Keratinocyte (primary cell): ENCODE data around the gene TPCN2.

Source experiments
- CTCF ChIP-seq, 3 experiments: IDR thresholded peaks in 1 of 3; conservative IDR thresholded peaks in 1 of 3; optimal IDR thresholded peaks in 1 of 3; 2 replicates in 2 of 3; 3 replicates in 1 of 3; pipeline versions ENCODE3 to v1.5.1; 2011; ENCODE audit warnings: low read length in 3 of 3, mild to moderate bottlenecking in 3 of 3, moderate library complexity in 2 of 3, control low read depth in 1 of 3, inconsistent platforms in 1 of 3; ENCODE audit not compliant: insufficient read depth in 2 of 3; ENCODE audit errors: extremely low read depth in 1 of 3
- EZH2 ChIP-seq: IDR thresholded peaks from one replicate; pipeline ENCODE4 v1.6.1; 2012; ENCODE audit warnings: inconsistent platforms, mild to moderate bottlenecking, low read length, moderate library complexity

GRCh38 chr11:69066122-69067112 is 17.7 kb downstream of the TPCN2 start:
- TF ChIP-seq EZH2 (no peak), CTCF (optimal IDR thresholded peaks at IDR 0.05 in 1 of 3, IDR thresholded peaks at IDR 0.05 in 1 of 3, conservative IDR thresholded peaks at IDR 0.05 in 1 of 3; ENCODE audit: extremely low read depth in 1 of 3, insufficient read depth in 2 of 3, low read length in 3 of 3) (no peak)
